SK-N-SH (cell line): Measurements from ENCODE around the gene PRKG1. TPM values are rescaled to one million over a fixed set of nuclear protein-coding genes. Genes with fewer than 3 reads are reported as not detected.

ENCODE experiments used
- CTCF ChIA-PET: fragments of 300-600, 350-600 bp; formaldehyde crosslinking; extraction: SDS; loops from one replicate; lab custom pipeline; 2021; lab: Yijun Ruan, JAX
- POLR2A ChIA-PET: fragments of 350-600 bp; sonication (Branson Sonifier 250); formaldehyde crosslinking; extraction: SDS; loops from one replicate; lab custom pipeline; 2020; ENCODE audit warnings: antibody characterized with exemption, inconsistent platforms; lab: Yijun Ruan, JAX
- DNase-seq: peaks from one replicate; pipeline ENCODE4 v3.0.0; 2012
- H2AFZ ChIP-seq: fragments of 200-600 bp; sonication (generic); 2 replicates; pipeline ENCODE4 v1.8.1; 2016; ENCODE audit warnings: antibody characterized with exemption, mild to moderate bottlenecking, low read depth
- H3F3A ChIP-seq: fragments of 200-600 bp; sonication (generic); replicated peaks from 2 replicates; pipeline ENCODE3; 2016; ENCODE audit warnings: antibody characterized with exemption, mild to moderate bottlenecking; ENCODE audit not compliant: insufficient read depth
- H3K27ac ChIP-seq, 2 experiments: fragments of 200-500 bp in 1 of 2; fragments of 200-600 bp in 1 of 2; sonication (Bioruptor generic) in 1 of 2; sonication (generic), shearing (Covaris generic) in 1 of 2; 2 replicates each; pipeline versions ENCODE4 v1.5.1 to v1.6.1; 2014 to 2016; ENCODE audit warnings: low read depth in 2 of 2, inconsistent platforms in 1 of 2, low read length in 1 of 2, mild to moderate bottlenecking in 1 of 2, mixed read lengths in 1 of 2
- H3K27me3 ChIP-seq: fragments of 200-600 bp; sonication (generic), shearing (Covaris generic); 2 replicates; pipeline ENCODE4 v1.6.1; 2016; ENCODE audit warnings: mixed run types; ENCODE audit not compliant: insufficient read depth
- H3K36me3 ChIP-seq, 2 experiments: fragments of 200-500 bp in 1 of 2; fragments of 200-600 bp in 1 of 2; sonication (Bioruptor generic) in 1 of 2; sonication (generic) in 1 of 2; replicated peaks in 1 of 2; 2 replicates each; pipeline versions ENCODE3 to v1.5.1; 2014 to 2016; ENCODE audit warnings: low read length in 1 of 2, mild to moderate bottlenecking in 1 of 2; ENCODE audit not compliant: insufficient read depth in 2 of 2, control insufficient read depth in 1 of 2
- H3K4me1 ChIP-seq, 2 experiments: fragments of 200-500 bp in 1 of 2; fragments of 200-600 bp in 1 of 2; sonication (Bioruptor generic) in 1 of 2; sonication (generic), shearing (Covaris generic) in 1 of 2; 2 replicates each; pipeline versions ENCODE4 v1.5.1 to v1.6.1; 2014 to 2016; ENCODE audit warnings: low read depth in 1 of 2, low read length in 1 of 2, mixed run types in 1 of 2; ENCODE audit not compliant: insufficient read depth in 2 of 2, control insufficient read depth in 1 of 2
- H3K4me2 ChIP-seq: fragments of 200-600 bp; sonication (generic), shearing (Covaris generic); 2 replicates; pipeline ENCODE4 v1.6.1; 2017; ENCODE audit warnings: mixed run types
- H3K4me3 ChIP-seq, 2 experiments: fragments of 200-500 bp in 1 of 2; fragments of 200-600 bp in 1 of 2; sonication (Bioruptor generic) in 1 of 2; sonication (generic), shearing (Covaris generic) in 1 of 2; 2 replicates each; pipeline versions ENCODE4 v1.5.1 to v1.8.1; 2014 to 2016; ENCODE audit warnings: low read depth in 2 of 2, inconsistent platforms in 1 of 2, low read length in 1 of 2, mild to moderate bottlenecking in 1 of 2, mixed read lengths in 1 of 2, moderate library complexity in 1 of 2
- H3K79me2 ChIP-seq: fragments of 200-600 bp; sonication (generic); 2 replicates; pipeline ENCODE4 v1.8.1; 2017; ENCODE audit warnings: mild to moderate bottlenecking; ENCODE audit not compliant: insufficient read depth
- H3K9ac ChIP-seq: fragments of 200-600 bp; sonication (generic); 2 replicates; pipeline ENCODE4 v1.6.1; 2017; ENCODE audit warnings: mixed run types
- H3K9me2 ChIP-seq: fragments of 200-600 bp; sonication (generic); 2 replicates; pipeline ENCODE4 v1.6.1; 2017; ENCODE audit warnings: mixed run types
- H3K9me3 ChIP-seq: fragments of 200-600 bp; sonication (generic); 2 replicates; pipeline ENCODE4 v1.6.1; 2017; ENCODE audit warnings: mixed run types, mild to moderate bottlenecking, moderate library complexity
- H4K20me1 ChIP-seq: fragments of 200-600 bp; sonication (generic); 2 replicates; pipeline ENCODE4 v1.6.1; 2017; ENCODE audit warnings: mild to moderate bottlenecking, mixed run types; ENCODE audit not compliant: insufficient read depth
- EZH2phosphoT487 ChIP-seq: fragments of 200-600 bp; sonication (generic); IDR thresholded peaks from 2 replicates; pipeline ENCODE4 v1.6.1; 2017; ENCODE audit warnings: low read depth, mixed run types, mild to moderate bottlenecking, antibody characterized with exemption, moderate library complexity, borderline replicate concordance
- FOSL2 ChIP-seq: IDR thresholded peaks from 2 replicates; pipeline ENCODE4 v1.4.0; 2012; ENCODE audit warnings: low read depth, mild to moderate bottlenecking, moderate library complexity, borderline replicate concordance
- FOXJ3 ChIP-seq: sonication (generic); formaldehyde crosslinking; IDR thresholded peaks from 2 replicates; pipeline ENCODE4 v1.5.1; 2020; ENCODE audit warnings: mild to moderate bottlenecking, missing genetic modification reagents
- FOXM1 ChIP-seq: IDR thresholded peaks from 2 replicates; pipeline ENCODE4 v1.4.0; 2012; ENCODE audit warnings: low read depth, mild to moderate bottlenecking
- GABPA ChIP-seq: IDR thresholded peaks from 2 replicates; pipeline ENCODE4 v1.4.0; 2012; ENCODE audit warnings: low read depth, mild to moderate bottlenecking
- GATA2 ChIP-seq: sonication (generic); formaldehyde crosslinking; IDR thresholded peaks from 2 replicates; pipeline ENCODE4 v1.5.0; 2020; ENCODE audit warnings: mild to moderate bottlenecking, missing genetic modification reagents
- IRF3 ChIP-seq: fragments of 150-350 bp; IDR thresholded peaks from 2 replicates; pipeline ENCODE4 v1.6.1; 2016; ENCODE audit warnings: mild to moderate bottlenecking, low read depth, low read length
- JUND ChIP-seq: IDR thresholded peaks from 2 replicates; pipeline ENCODE4 v1.4.0; 2012
- MAX ChIP-seq: IDR thresholded peaks from 2 replicates; pipeline ENCODE4 v1.4.0; 2012; ENCODE audit warnings: low read depth
- MEF2A ChIP-seq: IDR thresholded peaks from 2 replicates; pipeline ENCODE4 v1.4.0; 2012; ENCODE audit warnings: low read depth, borderline replicate concordance
- NRF1 ChIP-seq: IDR thresholded peaks from 2 replicates; pipeline ENCODE4 v1.6.1; 2012; ENCODE audit warnings: low read depth, mild to moderate bottlenecking, low read length
- PBX3 ChIP-seq: IDR thresholded peaks from 2 replicates; pipeline ENCODE4; 2012
- RAD21 ChIP-seq: IDR thresholded peaks from 2 replicates; pipeline ENCODE4 v1.6.1; 2012; ENCODE audit warnings: mild to moderate bottlenecking, low read length
- RCOR1 ChIP-seq: fragments of 150-350 bp; IDR thresholded peaks from 2 replicates; pipeline ENCODE4 v1.6.1; 2017; ENCODE audit warnings: antibody characterized with exemption, low read length
- RFX5 ChIP-seq: IDR thresholded peaks from 2 replicates; pipeline ENCODE4 v1.6.1; 2012; ENCODE audit warnings: mild to moderate bottlenecking, improper control_type of control experiment, low read length
- RXRA ChIP-seq: IDR thresholded peaks from 2 replicates; pipeline ENCODE4 v1.4.0; 2012; ENCODE audit warnings: low read depth, mild to moderate bottlenecking, borderline replicate concordance
- SMC3 ChIP-seq: IDR thresholded peaks from 2 replicates; pipeline ENCODE4 v1.6.1; 2012; ENCODE audit warnings: low read depth, low read length, improper control_type of control experiment
- TAF1 ChIP-seq: IDR thresholded peaks from 2 replicates; pipeline ENCODE4 v1.6.1; 2012; ENCODE audit warnings: low read depth, mild to moderate bottlenecking, low read length, moderate library complexity, borderline replicate concordance
- USF1 ChIP-seq: IDR thresholded peaks from 2 replicates; pipeline ENCODE4 v1.4.0; 2012; ENCODE audit warnings: low read depth, borderline replicate concordance
- ZBTB33 ChIP-seq: IDR thresholded peaks from 2 replicates; pipeline ENCODE4 v1.4.0; 2012; ENCODE audit warnings: low read depth, borderline replicate concordance
- WGBS: methylation state at CpG from one replicate; pipeline ENCODE4 v1.1.6; 2017; ENCODE audit warnings: low lambda C conversion rate; 5-methylcytosine and 5-hydroxymethylcytosine counted together
- polyA plus RNA-seq, 3 experiments: library from polyadenylated mRNA; depleted of rRNA; stranded (reverse); fragments of >200 nt; gene quantifications; 2 replicates each; pipeline ENCODE4 v1.2.3, GENCODE V29; 2012
- TF ChIP-seq, protein P1 (sequence below): fragments of 150-350 bp; IDR thresholded peaks from 2 replicates; pipeline ENCODE4 v1.6.1; 2017; ENCODE audit warnings: antibody characterized with exemption, low read length, low read depth, borderline replicate concordance

The PRKG1 gene
- polyA plus RNA-seq, 1 of the 3 experiments (the other 2 are of a cell fraction) = 4.1 TPM

DNA sequence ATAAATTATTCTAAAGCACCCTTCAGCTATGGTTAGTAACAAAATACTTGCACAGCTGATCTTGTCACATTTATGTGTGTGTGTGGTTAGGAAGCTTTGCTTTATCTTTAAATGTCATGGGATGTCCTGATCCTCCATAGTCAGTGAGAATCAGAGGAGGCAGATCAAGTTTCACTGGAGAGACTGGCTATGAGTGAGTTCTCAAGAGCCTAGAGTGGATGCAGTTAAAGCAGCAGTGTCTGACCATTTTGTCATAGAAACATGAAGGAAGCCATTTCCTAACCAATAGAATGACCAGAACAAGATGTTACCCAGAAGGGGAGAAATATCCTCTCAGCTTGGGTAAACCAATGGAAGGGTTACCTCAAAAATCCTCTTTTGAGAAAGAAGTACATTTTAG, 1032.6 kb downstream of the PRKG1 start:
- Histone ChIP-seq H3K36me3 (no peaks in the 10 kb centered on the region), H3K27ac (no peak overlapping the region), H3K4me2 (no peak overlapping the region), H3K9ac (no peak overlapping the region), H3K9me2 (no peaks in the 10 kb centered on the region; the same call in 1 of the 2 replicates), H3K79me2 (no peaks in the 10 kb centered on the region), H3F3A (no peaks in the 10 kb centered on the region), H3K27me3 (no peaks in the 10 kb centered on the region), H3K4me1 (no peaks in the 10 kb centered on the region; a peak in 1 of 4 replicates), H3K4me3 (no peak overlapping the region), H3K9me3 (no peaks in the 10 kb centered on the region), H2AFZ (no peak overlapping the region), H4K20me1 (no peaks in the 10 kb centered on the region)
- ChIA-PET POLR2A (no interaction called here), CTCF (no interaction called here)
- TF ChIP-seq SMC3 = no peak
- TF ChIP-seq EZH2phosphoT487 = no peak
- no peak for TF ChIP-seq USF1
- no peak for TF ChIP-seq JUND
- no peak for TF ChIP-seq RAD21
- no peak for TF ChIP-seq RXRA
- no peak for TF ChIP-seq MEF2A
- TF ChIP-seq TAF1 = no peak
- no peak for TF ChIP-seq PBX3
- no peak for TF ChIP-seq RFX5
- no peak for TF ChIP-seq GABPA
- DNase-seq = no peak

DNA sequence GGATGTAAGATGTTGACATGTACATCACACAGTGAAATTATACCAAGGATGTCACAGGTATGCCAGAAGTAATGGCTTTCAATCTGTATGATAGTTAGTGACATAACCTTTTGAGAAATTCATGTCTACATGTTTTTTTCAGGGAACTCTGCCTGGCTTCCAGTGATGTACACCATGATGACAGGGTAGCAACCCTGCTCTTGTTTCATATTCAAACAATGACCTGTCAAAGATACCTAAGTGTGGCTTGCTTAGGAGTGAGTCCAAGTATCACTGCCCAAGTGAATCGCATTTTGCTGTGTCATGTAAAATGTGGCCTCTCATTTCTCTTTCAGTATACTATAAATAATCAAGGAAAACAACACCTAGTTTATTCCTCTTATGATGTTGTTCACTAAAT, 1033.9 kb downstream of the PRKG1 start:
- Histone ChIP-seq H3K9me2 (no peaks in the 10 kb centered on the region; the same call in 1 of the 2 replicates), H3F3A (no peaks in the 10 kb centered on the region), H3K27me3 (no peaks in the 10 kb centered on the region), H3K79me2 (no peaks in the 10 kb centered on the region), H3K36me3 (no peaks in the 10 kb centered on the region), H2AFZ (no peak overlapping the region), H3K4me3 (no peak overlapping the region), H3K4me2 (no peak overlapping the region), H3K27ac (no peak overlapping the region), H3K9ac (no peak overlapping the region), H3K4me1 (no peaks in the 10 kb centered on the region; a peak in 1 of 4 replicates), H3K9me3 (no peaks in the 10 kb centered on the region), H4K20me1 (no peaks in the 10 kb centered on the region)
- ChIA-PET POLR2A (no interaction called here), CTCF (no interaction called here)
- WGBS = 80% methylated on average over 1 of the region's 1 CpG
- TF ChIP-seq ZBTB33 (no peak), FOSL2 (no peak), FOXM1 (no peak), RAD21 (no peak), NRF1 (no peak), IRF3 (no peak), USF1 (no peak), MAX (no peak), FOXJ3 (CRISPR knock-in tag) (no peak), GATA2 (CRISPR knock-in tag) (no peak), RCOR1 (no peak), GABPA (no peak)
- TF ChIP-seq, protein P1, sequence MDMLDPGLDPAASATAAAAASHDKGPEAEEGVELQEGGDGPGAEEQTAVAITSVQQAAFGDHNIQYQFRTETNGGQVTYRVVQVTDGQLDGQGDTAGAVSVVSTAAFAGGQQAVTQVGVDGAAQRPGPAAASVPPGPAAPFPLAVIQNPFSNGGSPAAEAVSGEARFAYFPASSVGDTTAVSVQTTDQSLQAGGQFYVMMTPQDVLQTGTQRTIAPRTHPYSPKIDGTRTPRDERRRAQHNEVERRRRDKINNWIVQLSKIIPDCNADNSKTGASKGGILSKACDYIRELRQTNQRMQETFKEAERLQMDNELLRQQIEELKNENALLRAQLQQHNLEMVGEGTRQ = no peak
- DNase-seq = no peak
